Ishikawa (cell line): ENCODE results near the gene MINK1.

Source experiments
- EGR1 ChIP-seq: IDR thresholded peaks from 2 replicates; pipeline ENCODE4 v1.6.1; 2012
- EP300 ChIP-seq: IDR thresholded peaks from 2 replicates; pipeline ENCODE4 v1.6.1; 2012; ENCODE audit warnings: borderline replicate concordance
- FOXM1 ChIP-seq: IDR thresholded peaks from 2 replicates; pipeline ENCODE4 v1.6.1; 2012; ENCODE audit warnings: low read depth, borderline replicate concordance
- MAX ChIP-seq: IDR thresholded peaks from 2 replicates; pipeline ENCODE4 v1.6.1; 2012
- REST ChIP-seq: IDR thresholded peaks from 2 replicates; pipeline ENCODE4 v1.6.1; 2012; ENCODE audit warnings: low read depth, mild to moderate bottlenecking
- TAF1 ChIP-seq: IDR thresholded peaks from 2 replicates; pipeline ENCODE4 v1.6.1; 2012; ENCODE audit warnings: low read depth, mild to moderate bottlenecking
- TCF12 ChIP-seq: IDR thresholded peaks from 2 replicates; pipeline ENCODE4 v1.6.1; 2012; ENCODE audit warnings: low read depth
- YY1 ChIP-seq: IDR thresholded peaks from 2 replicates; pipeline ENCODE4 v1.6.1; 2012; ENCODE audit warnings: low read depth
- ZBTB7A ChIP-seq: IDR thresholded peaks from 2 replicates; pipeline ENCODE4 v1.6.1; 2012; ENCODE audit warnings: low read depth

- TF ChIP-seq FOXM1 (no peak), TAF1 (no peak), EP300 (no peak), TCF12 (no peak), EGR1 (no peak), ZBTB7A (no peak), YY1 (no peak), REST (no peak), MAX (no peak)
These were observed 67.3 kb downstream of the MINK1 start for GRCh38 chr17:4900231-4901107.
